Endothelial cell (in vitro differentiated cells): ENCODE data around the gene UTY. TPM values are rescaled to one million over a fixed set of nuclear protein-coding genes. Genes with fewer than 3 reads are reported as not detected.

ENCODE experiments used
- DNase-seq: peaks from one replicate; pipeline ENCODE4 v3.0.0; 2021; ENCODE audit warnings: low spot score
- H3K27ac Mint-ChIP-seq: one replicate; pipeline ENCODE4 v1.8.0; 2021; ENCODE audit warnings: mixed read lengths, inconsistent platforms; ENCODE audit not compliant: unreplicated experiment
- H3K27me3 Mint-ChIP-seq: one replicate; pipeline ENCODE4 v1.8.0; 2021; ENCODE audit warnings: mild to moderate bottlenecking, moderate library complexity, mixed read lengths, inconsistent platforms; ENCODE audit not compliant: unreplicated experiment
- H3K36me3 Mint-ChIP-seq: one replicate; pipeline ENCODE4 v1.8.0; 2021; ENCODE audit warnings: mild to moderate bottlenecking, low read depth, mixed read lengths, inconsistent platforms; ENCODE audit not compliant: unreplicated experiment
- H3K4me1 Mint-ChIP-seq: one replicate; pipeline ENCODE4 v1.8.0; 2021; ENCODE audit warnings: mild to moderate bottlenecking, mixed read lengths, inconsistent platforms; ENCODE audit not compliant: unreplicated experiment
- H3K4me3 Mint-ChIP-seq: one replicate; pipeline ENCODE4 v1.8.0; 2021; ENCODE audit warnings: mild to moderate bottlenecking, mixed read lengths, inconsistent platforms; ENCODE audit not compliant: unreplicated experiment
- H3K9me3 Mint-ChIP-seq: one replicate; pipeline ENCODE4 v1.8.0; 2021; ENCODE audit warnings: mixed read lengths, inconsistent platforms; ENCODE audit not compliant: unreplicated experiment
- CTCF ChIP-seq: fragments of 200-600 bp; sonication (generic); IDR thresholded peaks from one replicate; pipeline ENCODE4 v1.5.0; 2021; ENCODE audit warnings: antibody characterized with exemption; ENCODE audit not compliant: unreplicated experiment
- long read RNA-seq: library from polyadenylated mRNA; unstranded; transcript quantifications from one replicate; pipeline ENCODE4 v2.0.0, GENCODE V29; 2020; ENCODE audit not compliant: unreplicated experiment
- total RNA-seq: library from RNA; stranded (reverse); fragmentation: NEBNext Ultra II Directional; extraction: Animal tissue kit (Norgen Biotek cat#: 25700); gene quantifications from one replicate; pipeline ENCODE4 v1.2.1, GENCODE V29; 2021; ENCODE audit not compliant: unreplicated experiment

UTY gene
- total RNA-seq = 36.0 TPM
- long read RNA-seq, partial matches to known transcripts = 2 of 5 reads
- long read RNA-seq, other reads (novel, unspliced or antisense) = 2 of 5 reads

DNA sequence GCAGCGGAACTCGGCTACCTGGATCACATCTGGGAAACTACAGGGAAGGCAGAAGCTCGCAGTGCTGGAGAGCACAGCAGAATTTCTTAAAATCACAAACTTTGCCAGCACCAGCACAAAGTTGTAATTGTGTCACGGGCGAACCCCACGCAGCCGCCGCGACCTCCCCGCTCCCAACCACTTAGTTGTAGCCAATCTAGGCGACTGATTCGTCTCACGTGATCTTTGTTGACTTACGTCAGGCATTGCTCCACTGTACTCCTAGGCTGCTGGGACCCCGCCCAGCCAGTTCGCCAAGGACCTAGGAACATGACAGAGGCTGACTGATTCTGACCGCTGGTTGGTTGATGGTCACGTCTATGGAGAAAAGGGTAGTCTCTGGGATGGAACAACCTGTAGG, at the start of gene UTY:
Gene UTY, minus strand, starts transcription at position 206 of the 400 bp plus-strand sequence. CDS start 368 bp downstream, outside the sequence.
- Mint-ChIP-seq H3K9me3 (no peaks in the 10 kb centered on the region), H3K36me3 (peaks cover 4% of the 10 kb centered on the region), H3K27ac (peak within 1 kb of the TSS; percentile 95), H3K4me3 (peak within 1 kb of the TSS; percentile 97), H3K4me1 (peaks cover 6% of the 10 kb centered on the region), H3K27me3 (no peaks in the 10 kb centered on the region)
- no peak for TF ChIP-seq CTCF
- peak; percentile 62 for DNase-seq

- Mint-ChIP-seq H3K36me3 (no peaks in the 10 kb centered on the region), H3K27ac (no peak overlapping the region), H3K4me3 (no peak overlapping the region), H3K9me3 (no peaks in the 10 kb centered on the region), H3K4me1 (no peaks in the 10 kb centered on the region), H3K27me3 (peaks cover 1% of the 10 kb centered on the region)
- DNase-seq = no peak
- TF ChIP-seq CTCF = no peak
Observed at GRCh38 chrY:13520474-13520873, 40.6 kb upstream of the UTY start.

- no peak for DNase-seq
- Mint-ChIP-seq H3K36me3 (no peaks in the 10 kb centered on the region), H3K4me3 (no peak overlapping the region), H3K27ac (no peak overlapping the region), H3K4me1 (no peaks in the 10 kb centered on the region), H3K27me3 (no peaks in the 10 kb centered on the region), H3K9me3 (no peaks in the 10 kb centered on the region)
- no peak for TF ChIP-seq CTCF
Observed at GRCh38 chrY:13501215-13501614, 21.4 kb upstream of the UTY start.

GRCh38 chrY:13493737-13494136, 13.9 kb upstream of the UTY start:
- no peak for DNase-seq
- no peaks in the 10 kb centered on the region for H3K27me3 Mint-ChIP-seq
- H3K36me3 Mint-ChIP-seq = no peaks in the 10 kb centered on the region
- TF ChIP-seq CTCF = no peak
- H3K4me1 Mint-ChIP-seq = no peaks in the 10 kb centered on the region
- no peak overlapping the region for H3K4me3 Mint-ChIP-seq
- H3K9me3 Mint-ChIP-seq = no peaks in the 10 kb centered on the region
- no peak overlapping the region for H3K27ac Mint-ChIP-seq

GRCh38 chrY:13492408-13492807, 12.6 kb upstream of the UTY start:
- H3K4me1 Mint-ChIP-seq = no peaks in the 10 kb centered on the region
- no peaks in the 10 kb centered on the region for H3K27me3 Mint-ChIP-seq
- no peak for DNase-seq
- no peak for TF ChIP-seq CTCF
- no peaks in the 10 kb centered on the region for H3K9me3 Mint-ChIP-seq
- H3K36me3 Mint-ChIP-seq = no peaks in the 10 kb centered on the region
- no peak overlapping the region for H3K27ac Mint-ChIP-seq
- no peak overlapping the region for H3K4me3 Mint-ChIP-seq
